Nephron (organoid): ENCODE data around the gene SPNS3.

ENCODE experiments used
- H3K27ac Mint-ChIP-seq, 3 experiments: 2 replicates each; pipeline ENCODE4 v1.8.0; 2020; ENCODE audit warnings: mixed read lengths in 3 of 3, mild to moderate bottlenecking in 2 of 3, moderate library complexity in 1 of 3
- H3K27me3 Mint-ChIP-seq: 2 replicates; pipeline ENCODE4 v1.8.0; 2021; ENCODE audit warnings: low read depth, mild to moderate bottlenecking, moderate library complexity, mixed read lengths
- H3K36me3 Mint-ChIP-seq: 2 replicates; pipeline ENCODE4 v1.8.0; 2020; ENCODE audit warnings: low read depth, mixed read lengths
- H3K4me1 Mint-ChIP-seq: 2 replicates; pipeline ENCODE4 v1.8.0; 2020; ENCODE audit warnings: mixed read lengths
- H3K4me3 Mint-ChIP-seq, 3 experiments: 2 replicates each; pipeline ENCODE4 v1.8.0; 2020; ENCODE audit warnings: mild to moderate bottlenecking in 3 of 3, mixed read lengths in 3 of 3, moderate library complexity in 2 of 3
- H3K9me3 Mint-ChIP-seq: 2 replicates; pipeline ENCODE4 v1.8.0; 2020; ENCODE audit warnings: mixed read lengths
- TF ChIP-seq, protein P1 (sequence below), 3 experiments: fragments of 200-600 bp; sonication (generic); IDR thresholded peaks; one replicate each; pipeline ENCODE4 v1.5.0; 2021; ENCODE audit warnings: antibody characterized with exemption in 3 of 3; ENCODE audit not compliant: unreplicated experiment in 3 of 3

SPNS3 gene

GRCh38 chr17:4520894-4521600, 87.3 kb downstream of the SPNS3 start:
- H3K27ac Mint-ChIP-seq = peak overlapping the region in 2 of 3 experiments; percentile 82 to 97
- peaks cover 8% of the 10 kb centered on the region for H3K27me3 Mint-ChIP-seq
- no peaks in the 10 kb centered on the region for H3K9me3 Mint-ChIP-seq
- peaks cover 44% of the 10 kb centered on the region for H3K4me1 Mint-ChIP-seq
- peak overlapping the region in 2 of 3 experiments; percentile 34 for H3K4me3 Mint-ChIP-seq
- no peaks in the 10 kb centered on the region for H3K36me3 Mint-ChIP-seq
- TF ChIP-seq, protein P1, sequence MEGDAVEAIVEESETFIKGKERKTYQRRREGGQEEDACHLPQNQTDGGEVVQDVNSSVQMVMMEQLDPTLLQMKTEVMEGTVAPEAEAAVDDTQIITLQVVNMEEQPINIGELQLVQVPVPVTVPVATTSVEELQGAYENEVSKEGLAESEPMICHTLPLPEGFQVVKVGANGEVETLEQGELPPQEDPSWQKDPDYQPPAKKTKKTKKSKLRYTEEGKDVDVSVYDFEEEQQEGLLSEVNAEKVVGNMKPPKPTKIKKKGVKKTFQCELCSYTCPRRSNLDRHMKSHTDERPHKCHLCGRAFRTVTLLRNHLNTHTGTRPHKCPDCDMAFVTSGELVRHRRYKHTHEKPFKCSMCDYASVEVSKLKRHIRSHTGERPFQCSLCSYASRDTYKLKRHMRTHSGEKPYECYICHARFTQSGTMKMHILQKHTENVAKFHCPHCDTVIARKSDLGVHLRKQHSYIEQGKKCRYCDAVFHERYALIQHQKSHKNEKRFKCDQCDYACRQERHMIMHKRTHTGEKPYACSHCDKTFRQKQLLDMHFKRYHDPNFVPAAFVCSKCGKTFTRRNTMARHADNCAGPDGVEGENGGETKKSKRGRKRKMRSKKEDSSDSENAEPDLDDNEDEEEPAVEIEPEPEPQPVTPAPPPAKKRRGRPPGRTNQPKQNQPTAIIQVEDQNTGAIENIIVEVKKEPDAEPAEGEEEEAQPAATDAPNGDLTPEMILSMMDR (IDR thresholded peaks at IDR 0.05; ENCODE audit: unreplicated experiment in 3 of 3) = no peak

DNA sequence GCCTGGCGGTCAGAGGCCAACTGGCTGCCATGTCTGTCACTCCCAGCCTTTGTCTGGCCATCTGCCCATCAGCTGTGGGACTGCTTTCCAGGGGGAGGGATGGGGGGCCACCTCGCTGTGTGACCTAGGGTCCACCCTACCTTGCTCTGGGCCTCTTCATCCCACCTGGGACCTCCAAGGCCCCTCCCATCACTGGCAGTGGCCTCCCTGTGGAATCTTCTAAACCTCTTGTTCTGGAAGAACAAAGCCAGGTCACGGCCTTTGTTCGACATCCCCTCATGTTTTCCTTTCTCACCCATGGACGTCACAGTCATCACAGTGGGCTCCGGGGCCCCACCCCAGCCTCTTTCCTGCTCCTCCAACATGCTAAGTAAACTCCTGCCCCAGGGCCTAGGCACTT, 88.9 kb downstream of the SPNS3 start:
- Mint-ChIP-seq H3K36me3 (no peaks in the 10 kb centered on the region), H3K9me3 (no peaks in the 10 kb centered on the region), H3K27me3 (peaks cover 13% of the 10 kb centered on the region), H3K4me1 (peaks cover 50% of the 10 kb centered on the region), H3K4me3 (no peak overlapping the region), H3K27ac (peak overlapping the region in 1 of 3 experiments; percentile 56)
- TF ChIP-seq, protein P1 (IDR thresholded peaks at IDR 0.05; ENCODE audit: unreplicated experiment in 3 of 3) = no peak

GRCh38 chr17:4523946-4524345, 90.2 kb downstream of the SPNS3 start:
- Mint-ChIP-seq H3K4me3 (no peak overlapping the region), H3K36me3 (no peaks in the 10 kb centered on the region), H3K27me3 (peaks cover 13% of the 10 kb centered on the region), H3K9me3 (no peaks in the 10 kb centered on the region), H3K27ac (peak overlapping the region in 2 of 3 experiments; percentile 2 to 56), H3K4me1 (peaks cover 47% of the 10 kb centered on the region)
- TF ChIP-seq, protein P1 (IDR thresholded peaks at IDR 0.05; ENCODE audit: unreplicated experiment in 3 of 3) = no peak

DNA sequence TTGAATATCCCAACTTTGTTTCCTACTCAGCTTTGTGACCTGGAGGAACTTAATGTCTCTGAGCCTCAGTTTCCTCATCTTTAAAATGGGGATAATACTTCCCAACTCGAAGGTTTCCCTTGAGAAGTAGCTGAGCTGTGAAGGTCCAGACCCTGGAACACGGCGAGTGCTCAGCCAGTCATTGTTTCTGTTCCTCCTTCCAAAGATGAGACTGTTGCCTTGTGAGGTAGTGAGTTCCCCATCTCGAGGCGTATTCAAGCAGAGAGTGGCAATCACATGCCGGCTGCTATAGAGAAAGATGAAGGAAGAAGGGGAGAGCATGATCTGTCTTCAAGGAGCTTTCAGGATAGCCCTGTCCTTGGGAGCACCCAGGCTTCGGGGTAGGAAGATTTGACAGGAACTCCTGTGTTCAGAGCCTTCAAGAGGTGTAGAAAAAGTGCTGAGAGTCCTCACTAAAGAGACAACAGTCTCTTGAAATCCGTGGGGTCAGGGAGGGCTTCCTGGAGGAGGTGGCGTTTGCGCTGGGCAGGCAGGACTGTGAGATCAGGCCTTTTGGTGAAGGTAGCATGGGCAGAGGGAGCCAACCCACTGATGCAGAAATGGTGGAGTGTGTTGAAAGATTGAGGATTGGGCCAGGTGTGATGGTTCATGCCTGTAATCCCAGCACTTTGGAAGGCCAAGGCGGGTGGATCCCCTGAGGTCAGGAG, 92.1 kb downstream of the SPNS3 start:
- Mint-ChIP-seq H3K4me3 (no peak overlapping the region), H3K36me3 (no peaks in the 10 kb centered on the region), H3K27me3 (peaks cover 13% of the 10 kb centered on the region), H3K9me3 (no peaks in the 10 kb centered on the region), H3K27ac (no peak overlapping the region), H3K4me1 (peaks cover 41% of the 10 kb centered on the region)
- TF ChIP-seq, protein P1 (IDR thresholded peaks at IDR 0.05; ENCODE audit: unreplicated experiment in 3 of 3) = no peak

DNA sequence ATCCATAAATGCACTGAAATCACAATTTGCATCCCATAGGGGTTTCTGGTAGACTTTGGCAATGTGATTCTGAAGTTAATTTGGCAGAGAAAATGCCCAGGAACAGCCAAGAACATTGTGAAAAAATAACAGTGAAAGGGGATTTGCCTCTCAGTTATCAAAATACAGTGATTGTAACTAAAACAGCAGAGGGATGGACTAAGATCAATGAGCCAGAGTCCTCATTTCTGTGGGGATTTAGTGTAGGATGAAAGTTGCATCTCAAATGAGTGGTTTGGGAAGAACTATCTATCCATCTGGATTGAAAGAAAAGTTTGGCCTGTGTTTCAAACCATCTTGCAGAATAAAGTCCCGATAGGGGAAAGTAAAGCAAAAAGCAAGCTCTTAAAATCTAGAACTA, 93.4 kb downstream of the SPNS3 start:
- Mint-ChIP-seq H3K27ac (peak overlapping the region in 2 of 3 experiments; percentile 59 to 68), H3K4me1 (peaks cover 37% of the 10 kb centered on the region), H3K4me3 (no peak overlapping the region), H3K27me3 (peaks cover 9% of the 10 kb centered on the region), H3K36me3 (no peaks in the 10 kb centered on the region), H3K9me3 (no peaks in the 10 kb centered on the region)
- TF ChIP-seq, protein P1 (IDR thresholded peaks at IDR 0.05; ENCODE audit: unreplicated experiment in 3 of 3) = no peak
